Measurements from ENCODE around the gene RAB26. TPM values are rescaled to one million over a fixed set of nuclear protein-coding genes. Genes with fewer than 3 reads are reported as not detected.

The RAB26 gene
- polyA plus RNA-seq, 1 donor from 2014 or later, result 4.9 TPM

- H3K9me3 ChIP-seq (ENCODE audit: low read length), result no peaks in the 10 kb centered on the region
- H3K27ac ChIP-seq (ENCODE audit: low read length), result no peak overlapping the region
- H2AFZ ChIP-seq (ENCODE audit: low read depth, low read length), result no peak overlapping the region
- H3K9ac ChIP-seq (ENCODE audit: low read length), result no peak overlapping the region
- no peak overlapping the region for H3K4me2 ChIP-seq (ENCODE audit: low read length)
- H3K4me3 ChIP-seq (ENCODE audit: low read length), result no peak overlapping the region
- TF ChIP-seq EZH2 (IDR thresholded peaks at IDR 0.05; ENCODE audit: borderline replicate concordance, insufficient read depth, low read length, poor library complexity, severe bottlenecking) (no peak), SMC3 (conservative IDR thresholded peaks at IDR 0.05; ENCODE audit: poor library complexity) (no peak), POLR2AphosphoS5 (IDR thresholded peaks at IDR 0.05) (no peak), REST (IDR thresholded peaks at IDR 0.05; ENCODE audit: borderline replicate concordance) (no peak), EP300 (conservative IDR thresholded peaks at IDR 0.05; ENCODE audit: poor library complexity, severe bottlenecking) (no peak), MXI1 (conservative IDR thresholded peaks at IDR 0.05; ENCODE audit: poor library complexity, severe bottlenecking) (no peak), TAF1 (IDR thresholded peaks at IDR 0.05; ENCODE audit: low read depth) (no peak), RAD21 (conservative IDR thresholded peaks at IDR 0.05) (no peak), CTCF (IDR thresholded peaks at IDR 0.05; ENCODE audit: poor library complexity, severe bottlenecking) (no peak)
- H3K36me3 ChIP-seq (ENCODE audit: insufficient read depth, low read length), result no peaks in the 10 kb centered on the region
- no peaks in the 10 kb centered on the region for H4K20me1 ChIP-seq (ENCODE audit: insufficient read depth)
- H3K27me3 ChIP-seq (ENCODE audit: insufficient read depth, low read depth, low read length), result peaks cover 2% of the 10 kb centered on the region
- no peaks in the 10 kb centered on the region for H3K9me2 ChIP-seq (ENCODE audit: insufficient read depth, low read length)
- no peaks in the 10 kb centered on the region for H3K79me2 ChIP-seq (replicated peaks; ENCODE audit: insufficient read depth, low read length)
- no peaks in the 10 kb centered on the region for H3F3A ChIP-seq (ENCODE audit: insufficient read depth, low read length, poor library complexity, severe bottlenecking)
These were observed 4.4 kb upstream of the RAB26 start for GRCh38 chr16:2143878-2144485.

GRCh38 chr16:2145843-2146242 lies 2.6 kb upstream of the RAB26 start:
- Histone ChIP-seq H3K79me2 (replicated peaks; ENCODE audit: insufficient read depth, low read length) (no peaks in the 10 kb centered on the region), H3K27me3 (ENCODE audit: insufficient read depth, low read depth, low read length) (peaks cover 16% of the 10 kb centered on the region), H3K36me3 (ENCODE audit: insufficient read depth, low read length) (no peaks in the 10 kb centered on the region), H3K9me3 (ENCODE audit: low read length) (no peaks in the 10 kb centered on the region), H3K27ac (ENCODE audit: low read length) (no peak overlapping the region), H3K4me3 (ENCODE audit: low read length) (no peak overlapping the region), H3K9ac (ENCODE audit: low read length) (no peak overlapping the region), H3F3A (ENCODE audit: insufficient read depth, low read length, poor library complexity, severe bottlenecking) (no peaks in the 10 kb centered on the region), H4K20me1 (ENCODE audit: insufficient read depth) (peaks cover 2% of the 10 kb centered on the region), H2AFZ (ENCODE audit: low read depth, low read length) (no peak overlapping the region), H3K9me2 (ENCODE audit: insufficient read depth, low read length) (no peaks in the 10 kb centered on the region), H3K4me2 (ENCODE audit: low read length) (no peak overlapping the region)
- no peak for TF ChIP-seq EP300 (conservative IDR thresholded peaks at IDR 0.05; ENCODE audit: poor library complexity, severe bottlenecking)
- TF ChIP-seq EZH2 (IDR thresholded peaks at IDR 0.05; ENCODE audit: borderline replicate concordance, insufficient read depth, low read length, poor library complexity, severe bottlenecking), result no peak
- no peak for TF ChIP-seq POLR2AphosphoS5 (IDR thresholded peaks at IDR 0.05)
- TF ChIP-seq RAD21 (conservative IDR thresholded peaks at IDR 0.05), result no peak
- no peak for TF ChIP-seq REST (IDR thresholded peaks at IDR 0.05; ENCODE audit: borderline replicate concordance)
- TF ChIP-seq CTCF (IDR thresholded peaks at IDR 0.05; ENCODE audit: poor library complexity, severe bottlenecking), result no peak
- TF ChIP-seq TAF1 (IDR thresholded peaks at IDR 0.05; ENCODE audit: low read depth), result no peak
